Stimulated activated effector memory CD8-positive, alpha-beta T cell treated with anti-CD3 and anti-CD28 coated beads, Interleukin-12 subunit alpha, Interleukin-12 subunit beta, amount 100 ng/mL, for 72 hours (primary cell): ENCODE results near the gene FBXO27.
"Not testable (repeated sequence)": the region's sequence is repeated elsewhere in the genome, so short reads cannot be mapped to it uniquely, and the experiment has no call there.

Source experiments
- ATAC-seq: fragments of 150-1000 bp; cut with Tn5 transposase; 2 replicates; pipeline ENCODE4 v1.10.0; 2021
- DNase-seq, 2 donors: peaks; one replicate each; pipeline ENCODE4 v3.0.0; 2021 to 2022; ENCODE audit warnings: low spot score in 2 of 2
- H3K27ac Mint-ChIP-seq: one replicate; pipeline ENCODE4 v1.8.0; 2022; ENCODE audit warnings: mild to moderate bottlenecking, mixed read lengths
- H3K36me3 Mint-ChIP-seq: one replicate; pipeline ENCODE4 v1.8.0; 2022; ENCODE audit warnings: mild to moderate bottlenecking, mixed read lengths
- H3K4me1 Mint-ChIP-seq: one replicate; pipeline ENCODE4 v1.8.0; 2022; ENCODE audit warnings: mixed read lengths
- H3K4me3 Mint-ChIP-seq: one replicate; pipeline ENCODE4 v1.8.0; 2022; ENCODE audit warnings: mild to moderate bottlenecking, mixed read lengths
- H3K9me3 Mint-ChIP-seq: one replicate; pipeline ENCODE4 v1.8.0; 2022; ENCODE audit warnings: mixed read lengths

The FBXO27 gene, protein sequence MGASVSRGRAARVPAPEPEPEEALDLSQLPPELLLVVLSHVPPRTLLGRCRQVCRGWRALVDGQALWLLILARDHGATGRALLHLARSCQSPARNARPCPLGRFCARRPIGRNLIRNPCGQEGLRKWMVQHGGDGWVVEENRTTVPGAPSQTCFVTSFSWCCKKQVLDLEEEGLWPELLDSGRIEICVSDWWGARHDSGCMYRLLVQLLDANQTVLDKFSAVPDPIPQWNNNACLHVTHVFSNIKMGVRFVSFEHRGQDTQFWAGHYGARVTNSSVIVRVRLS

GRCh38 chr19:39032063-39032918, at the start of gene FBXO27:
Gene FBXO27 (minus strand): TSS chr19:39032549. CDS start chr19:39032227, 322 bp downstream.
- Mint-ChIP-seq H3K4me1 (peaks cover 7% of the 10 kb centered on the region), H3K36me3 (no peaks in the 10 kb centered on the region), H3K9me3 (no peaks in the 10 kb centered on the region), H3K4me3 (peak within 1 kb of the TSS; percentile 73), H3K27ac (peak within 1 kb of the TSS; percentile 40)
- ATAC-seq (no peak), DNase-seq (no peak)

GRCh38 chr19:39080431-39080830, 48.1 kb upstream of the FBXO27 start:
- ATAC-seq = no peak

DNA sequence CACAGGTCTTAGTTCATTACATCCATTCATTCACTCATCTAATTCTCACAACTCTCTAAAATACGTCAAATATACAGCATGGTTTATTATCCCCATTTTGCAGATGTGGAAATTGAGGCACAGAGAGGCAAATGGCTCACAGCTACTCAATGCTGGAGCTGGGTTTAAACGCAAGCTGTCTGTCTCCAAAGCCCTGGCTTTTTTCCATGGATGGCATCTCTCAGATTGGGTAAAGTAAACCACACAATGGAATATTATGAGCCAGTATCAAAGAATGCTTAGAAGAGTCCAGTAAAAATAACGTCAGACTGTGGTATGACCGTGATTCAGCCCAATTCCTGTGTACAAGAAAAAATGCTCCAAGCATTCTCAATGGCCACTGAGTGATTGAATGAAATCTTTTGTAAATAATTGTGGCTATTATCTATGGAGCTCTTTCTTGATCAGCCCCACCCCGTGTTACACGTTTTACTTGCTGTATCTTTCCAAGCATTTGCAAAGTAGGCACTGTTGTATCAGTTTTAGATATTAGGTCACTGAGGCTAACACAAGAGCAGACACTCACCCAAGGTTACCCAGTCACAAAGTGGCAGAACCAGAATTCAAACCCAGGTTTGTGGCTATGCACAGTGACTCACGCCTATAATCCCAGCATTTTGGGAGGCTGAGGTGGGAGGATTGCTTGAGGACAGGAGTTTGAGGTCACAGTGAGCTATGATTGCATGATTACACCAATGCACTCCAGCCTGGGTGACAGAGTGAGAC, 46.3 kb upstream of the FBXO27 start:
- no peaks in the 10 kb centered on the region for H3K9me3 Mint-ChIP-seq
- no peak overlapping the region for H3K4me3 Mint-ChIP-seq
- H3K27ac Mint-ChIP-seq = no peak overlapping the region
- ATAC-seq (no peak), DNase-seq (no peak)
- H3K4me1 Mint-ChIP-seq = peaks cover 26% of the 10 kb centered on the region
- peaks cover 6% of the 10 kb centered on the region for H3K36me3 Mint-ChIP-seq

More at GRCh38 chr19:39080431-39080830, 48.1 kb upstream of the FBXO27 start:
- Mint-ChIP-seq H3K4me1 (peaks cover 34% of the 10 kb centered on the region), H3K27ac (no peak overlapping the region), H3K4me3 (no peak overlapping the region), H3K9me3 (no peaks in the 10 kb centered on the region), H3K36me3 (peaks cover 6% of the 10 kb centered on the region)
- DNase-seq = no peak

- no peak overlapping the region for H3K27ac Mint-ChIP-seq
- H3K9me3 Mint-ChIP-seq = no peaks in the 10 kb centered on the region
- H3K4me1 Mint-ChIP-seq = peaks cover 31% of the 10 kb centered on the region
- no peak overlapping the region for H3K4me3 Mint-ChIP-seq
- H3K36me3 Mint-ChIP-seq = peaks cover 6% of the 10 kb centered on the region
- DNase-seq (no peak), ATAC-seq (no peak)
Measured at GRCh38 chr19:39077323-39077722, 45.0 kb upstream of the FBXO27 start.

DNA sequence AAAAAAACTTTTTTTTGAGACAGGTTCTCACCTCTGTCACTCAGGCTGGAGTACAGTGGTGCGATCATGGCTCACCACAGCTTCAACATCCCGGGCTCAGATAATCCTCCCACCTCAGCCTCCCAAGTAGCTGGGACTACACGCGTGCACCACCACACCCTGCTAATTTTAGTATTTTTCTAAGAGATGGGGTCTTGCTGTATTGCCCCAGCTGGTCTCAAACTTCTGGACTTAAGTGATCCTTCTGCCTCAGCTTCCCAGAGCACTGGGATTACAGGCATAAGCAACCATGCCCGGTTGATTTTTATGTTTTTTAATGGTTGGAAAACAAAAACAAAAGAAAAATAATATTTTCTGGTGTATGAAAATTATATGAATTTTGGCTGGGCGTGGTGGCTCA, 42.6 kb upstream of the FBXO27 start:
- Mint-ChIP-seq H3K4me1 (peaks cover 33% of the 10 kb centered on the region), H3K27ac (no peak overlapping the region), H3K36me3 (peaks cover 6% of the 10 kb centered on the region), H3K9me3 (no peaks in the 10 kb centered on the region), H3K4me3 (no peak overlapping the region)
- DNase-seq (no peak), ATAC-seq (no peak)

GRCh38 chr19:39074205-39074692, 41.9 kb upstream of the FBXO27 start:
- peak overlapping the region; percentile 94 for H3K27ac Mint-ChIP-seq
- H3K4me1 Mint-ChIP-seq = peaks cover 33% of the 10 kb centered on the region
- no peak for DNase-seq
- ATAC-seq = no peak
- H3K4me3 Mint-ChIP-seq = peak overlapping the region; percentile 67
- no peaks in the 10 kb centered on the region for H3K9me3 Mint-ChIP-seq
- H3K36me3 Mint-ChIP-seq = peaks cover 6% of the 10 kb centered on the region

- H3K27ac Mint-ChIP-seq = peak overlapping the region; percentile 5
Measured at GRCh38 chr19:39070888-39071287, 38.5 kb upstream of the FBXO27 start.

GRCh38 chr19:39068259-39068658, 35.9 kb upstream of the FBXO27 start:
- not testable (repeated sequence) for DNase-seq, H3K36me3 Mint-ChIP-seq, H3K27ac Mint-ChIP-seq, ATAC-seq, H3K4me3 Mint-ChIP-seq, H3K9me3 Mint-ChIP-seq
- H3K4me1 Mint-ChIP-seq = peaks cover 17% of the 10 kb centered on the region

More at GRCh38 chr19:39070888-39071287, 38.5 kb upstream of the FBXO27 start:
- Mint-ChIP-seq H3K4me1 (peaks cover 27% of the 10 kb centered on the region), H3K4me3 (no peak overlapping the region), H3K36me3 (no peaks in the 10 kb centered on the region), H3K9me3 (no peaks in the 10 kb centered on the region)
- no peak for DNase-seq
- ATAC-seq = no peak

GRCh38 chr19:39067104-39067503, 34.8 kb upstream of the FBXO27 start:
- no peak for ATAC-seq
- H3K27ac Mint-ChIP-seq = no peak overlapping the region
- no peak overlapping the region for H3K4me3 Mint-ChIP-seq
- H3K9me3 Mint-ChIP-seq = no peaks in the 10 kb centered on the region
- peaks cover 7% of the 10 kb centered on the region for H3K4me1 Mint-ChIP-seq
- no peak for DNase-seq
- no peaks in the 10 kb centered on the region for H3K36me3 Mint-ChIP-seq

GRCh38 chr19:39065928-39066327, 33.6 kb upstream of the FBXO27 start:
- ATAC-seq = no peak
- no peak overlapping the region for H3K27ac Mint-ChIP-seq
- DNase-seq = no peak
- H3K9me3 Mint-ChIP-seq = no peaks in the 10 kb centered on the region
- peaks cover 15% of the 10 kb centered on the region for H3K4me1 Mint-ChIP-seq
- no peak overlapping the region for H3K4me3 Mint-ChIP-seq
- H3K36me3 Mint-ChIP-seq = no peaks in the 10 kb centered on the region

- Mint-ChIP-seq H3K4me1 (peaks cover 9% of the 10 kb centered on the region), H3K4me3 (no peak overlapping the region), H3K9me3 (no peaks in the 10 kb centered on the region), H3K27ac (no peak overlapping the region), H3K36me3 (no peaks in the 10 kb centered on the region)
- DNase-seq = no peak
- no peak for ATAC-seq
Measured at GRCh38 chr19:39064405-39064804, 32.1 kb upstream of the FBXO27 start.

DNA sequence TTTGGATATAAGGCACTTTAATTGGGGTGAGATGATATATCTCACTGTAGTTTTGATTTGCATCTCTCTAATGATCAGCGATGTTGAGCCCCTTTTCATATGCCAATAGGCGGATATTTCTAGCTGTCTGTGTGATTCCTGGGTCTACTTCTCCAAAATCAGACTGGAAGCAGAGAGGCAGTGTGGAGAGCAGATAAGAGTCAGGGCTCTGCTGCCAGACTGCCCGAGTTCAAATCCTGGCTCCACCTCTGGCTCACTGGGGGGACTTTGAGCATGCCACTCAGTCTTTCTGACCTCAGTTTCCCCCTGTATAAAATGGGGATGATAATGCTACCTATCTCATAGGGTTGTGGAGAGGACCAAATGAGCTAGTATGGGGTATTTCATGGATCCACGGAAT, 27.8 kb upstream of the FBXO27 start:
- no peak overlapping the region for H3K4me3 Mint-ChIP-seq
- DNase-seq = no peak
- H3K4me1 Mint-ChIP-seq = peaks cover 9% of the 10 kb centered on the region
- ATAC-seq = no peak
- H3K36me3 Mint-ChIP-seq = no peaks in the 10 kb centered on the region
- no peak overlapping the region for H3K27ac Mint-ChIP-seq
- H3K9me3 Mint-ChIP-seq = no peaks in the 10 kb centered on the region

DNA sequence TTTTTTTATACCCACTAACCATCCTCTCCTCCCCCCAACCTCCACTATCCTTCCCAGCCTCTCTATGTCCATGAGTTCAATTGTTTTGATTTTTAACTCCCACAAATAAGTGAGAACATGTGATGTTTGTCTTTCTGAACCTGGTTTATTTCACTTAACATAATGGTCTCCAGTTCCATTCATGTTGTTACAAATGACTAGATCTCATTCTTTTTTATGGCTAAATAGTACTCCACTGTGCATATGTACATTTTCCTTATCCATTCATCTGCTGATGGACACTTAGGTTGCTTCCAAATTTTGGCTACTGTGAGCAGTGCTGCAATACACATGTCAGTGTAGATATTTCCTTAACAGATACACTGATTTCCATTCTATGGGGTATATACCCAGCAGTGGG, 27.0 kb upstream of the FBXO27 start:
- H3K9me3 Mint-ChIP-seq = no peaks in the 10 kb centered on the region
- ATAC-seq = no peak
- H3K36me3 Mint-ChIP-seq = no peaks in the 10 kb centered on the region
- no peak for DNase-seq
- H3K4me1 Mint-ChIP-seq = peaks cover 9% of the 10 kb centered on the region
- H3K4me3 Mint-ChIP-seq = no peak overlapping the region
- no peak overlapping the region for H3K27ac Mint-ChIP-seq

GRCh38 chr19:39057615-39058014, 25.3 kb upstream of the FBXO27 start:
- H3K27ac Mint-ChIP-seq = no peak overlapping the region
- no peak overlapping the region for H3K4me3 Mint-ChIP-seq
- H3K4me1 Mint-ChIP-seq = peaks cover 9% of the 10 kb centered on the region

GRCh38 chr19:39054091-39054470, 21.7 kb upstream of the FBXO27 start:
- H3K27ac Mint-ChIP-seq = no peak overlapping the region
- ATAC-seq (no peak), DNase-seq (no peak)
- no peaks in the 10 kb centered on the region for H3K36me3 Mint-ChIP-seq
- no peaks in the 10 kb centered on the region for H3K9me3 Mint-ChIP-seq
- no peaks in the 10 kb centered on the region for H3K4me1 Mint-ChIP-seq
- H3K4me3 Mint-ChIP-seq = no peak overlapping the region

More at GRCh38 chr19:39057615-39058014, 25.3 kb upstream of the FBXO27 start:
- no peak for DNase-seq
- no peaks in the 10 kb centered on the region for H3K9me3 Mint-ChIP-seq
- no peak for ATAC-seq
- H3K36me3 Mint-ChIP-seq = no peaks in the 10 kb centered on the region
